ENCODE measurements around the gene STAT5A. TPM values are rescaled to one million over a fixed set of nuclear protein-coding genes. Genes with fewer than 3 reads are reported as not detected.

The STAT5A gene
- total RNA-seq, 1 donor from 2014 or later = 1.3 TPM

DNA sequence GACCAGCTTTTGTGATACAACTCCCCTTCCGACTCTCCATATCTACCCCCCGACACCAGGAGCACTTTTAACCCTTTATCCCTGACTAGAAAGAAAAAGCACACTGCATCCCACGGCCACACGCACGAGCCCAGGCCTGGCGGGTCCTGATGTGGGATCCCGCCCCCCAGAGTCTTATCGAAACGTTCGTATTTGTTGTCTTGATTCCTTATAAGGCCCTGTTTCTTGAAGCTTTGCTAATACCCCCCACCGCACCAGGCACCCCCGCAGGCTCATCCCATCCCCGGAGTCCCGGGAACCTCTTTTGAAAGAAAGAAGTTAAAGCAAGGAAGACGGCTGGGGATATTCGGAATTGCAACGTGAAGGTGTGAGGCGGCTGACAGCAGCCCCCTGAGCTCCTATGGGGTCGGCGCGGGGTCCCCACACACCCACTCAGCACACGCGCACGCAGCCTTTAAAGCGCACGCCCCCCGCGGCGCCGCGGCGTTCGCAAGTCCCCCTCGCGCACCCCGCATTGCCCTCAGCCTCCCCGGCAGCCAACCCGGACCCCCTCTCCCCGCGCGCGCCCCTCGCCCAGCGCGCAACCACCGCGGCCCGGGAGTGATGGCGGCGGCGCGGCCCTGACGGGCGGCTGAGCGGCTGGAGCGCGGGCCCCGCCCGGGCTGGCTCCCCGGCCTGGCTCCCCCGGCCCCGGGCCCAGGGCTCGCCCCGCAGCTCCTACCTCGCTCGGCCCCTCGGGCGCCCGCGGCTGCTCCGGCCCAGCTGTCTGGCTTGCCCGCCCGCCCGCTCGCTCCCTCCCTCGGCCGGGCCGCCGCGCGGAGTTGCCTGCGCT is 12.6 kb upstream of the STAT5A start:
- TF ChIP-seq CTCF (IDR thresholded peaks at IDR 0.05; ENCODE audit: insufficient read depth, low read length, severe bottlenecking) = no peak
- peak overlapping the region; percentile 64 for H3K4me3 ChIP-seq (ENCODE audit: low read depth, low read length)
- no peaks in the 10 kb centered on the region for H3K27me3 ChIP-seq (ENCODE audit: control insufficient read depth, insufficient read depth, low read length)
- DNase-seq (ENCODE audit: low read depth) = no peak
- no peaks in the 10 kb centered on the region for H3K36me3 ChIP-seq (ENCODE audit: control insufficient read depth, insufficient read depth, low read length)
- no peak for FAIRE-seq

DNA sequence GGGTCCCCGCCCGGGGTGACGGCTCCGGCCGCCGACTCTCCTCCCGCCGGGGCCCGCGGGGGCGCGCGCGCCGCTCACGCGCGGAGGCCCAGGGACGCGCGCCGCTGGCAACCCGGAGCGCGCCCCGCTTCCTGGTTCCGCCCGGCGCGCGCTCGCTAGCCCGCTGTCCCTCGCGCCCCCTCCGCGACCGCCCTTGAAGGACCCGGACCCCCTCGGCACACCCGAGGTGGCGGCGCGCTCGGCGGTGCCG is 12.0 kb upstream of the STAT5A start, which contains the start of gene STAT5B:
Gene STAT5B (minus strand): TSS at position 33 of the 250 bp plus-strand sequence. CDS start 44,264 bp downstream, outside the sequence.
- no peaks in the 10 kb centered on the region for H3K27me3 ChIP-seq (ENCODE audit: control insufficient read depth, insufficient read depth, low read length)
- peak within 1 kb of the TSS; percentile 64 for H3K4me3 ChIP-seq (ENCODE audit: low read depth, low read length)
- FAIRE-seq (no peak), DNase-seq (ENCODE audit: low read depth) (peak; percentile 13)
- TF ChIP-seq CTCF (IDR thresholded peaks at IDR 0.05; ENCODE audit: insufficient read depth, low read length, severe bottlenecking) = no peak
- H3K36me3 ChIP-seq (ENCODE audit: control insufficient read depth, insufficient read depth, low read length) = no peaks in the 10 kb centered on the region

GRCh38 chr17:42276609-42277341 is 11.5 kb upstream of the STAT5A start:
- FAIRE-seq = no peak
- Histone ChIP-seq H3K36me3 (ENCODE audit: control insufficient read depth, insufficient read depth, low read length) (no peaks in the 10 kb centered on the region), H3K27me3 (ENCODE audit: control insufficient read depth, insufficient read depth, low read length) (no peaks in the 10 kb centered on the region), H3K4me3 (ENCODE audit: low read depth, low read length) (peak overlapping the region; percentile 64)
- no peak for TF ChIP-seq CTCF (IDR thresholded peaks at IDR 0.05; ENCODE audit: insufficient read depth, low read length, severe bottlenecking)
- peak; percentile 45 for DNase-seq (ENCODE audit: low read depth)

GRCh38 chr17:42277342-42277712 is 11.0 kb upstream of the STAT5A start:
- no peak overlapping the region for H3K4me3 ChIP-seq (ENCODE audit: low read depth, low read length)
- DNase-seq (ENCODE audit: low read depth) = no peak
- FAIRE-seq = no peak
- no peaks in the 10 kb centered on the region for H3K27me3 ChIP-seq (ENCODE audit: control insufficient read depth, insufficient read depth, low read length)
- no peaks in the 10 kb centered on the region for H3K36me3 ChIP-seq (ENCODE audit: control insufficient read depth, insufficient read depth, low read length)
- TF ChIP-seq CTCF (IDR thresholded peaks at IDR 0.05; ENCODE audit: insufficient read depth, low read length, severe bottlenecking) = no peak

GRCh38 chr17:42279776-42280630 is 8.3 kb upstream of the STAT5A start:
- DNase-seq (ENCODE audit: low read depth) (no peak), FAIRE-seq (no peak)
- Histone ChIP-seq H3K36me3 (ENCODE audit: control insufficient read depth, insufficient read depth, low read length) (no peaks in the 10 kb centered on the region), H3K27me3 (ENCODE audit: control insufficient read depth, insufficient read depth, low read length) (no peaks in the 10 kb centered on the region), H3K4me3 (ENCODE audit: low read depth, low read length) (no peak overlapping the region)
- TF ChIP-seq CTCF (IDR thresholded peaks at IDR 0.05; ENCODE audit: insufficient read depth, low read length, severe bottlenecking) = no peak

Measured in bronchial epithelial cell (primary cell).